Natural killer cell (primary cell): ENCODE results near the gene KIAA1671. TPM values are rescaled to one million over a fixed set of nuclear protein-coding genes. Genes with fewer than 3 reads are reported as not detected.

Source experiments
- ATAC-seq, 3 donors: fragments of 150-1000 bp in 2 of 3; fragments of 200-7000 bp in 1 of 3; cut with Tn5 transposase; 1 replicate in 1 of 3; 2 replicates in 2 of 3; pipeline ENCODE4 v1.10.0; 2021; ENCODE audit warnings: mild to moderate bottlenecking in 2 of 3, moderate library complexity in 2 of 3
- DNase-seq, 2 donors: peaks; one replicate each; pipeline versions ENCODE4 v3.0.0 to v3.0.0-alpha.2; 2013 to 2021; ENCODE audit warnings: mixed read lengths in 1 of 2
- H3K27ac ChIP-seq: one replicate; pipeline ENCODE4 v1.5.1; 2013; ENCODE audit warnings: mild to moderate bottlenecking, low read length
- H3K27me3 ChIP-seq: one replicate; pipeline ENCODE4 v1.6.1; 2013; ENCODE audit warnings: low read length; ENCODE audit not compliant: control insufficient read depth, insufficient read depth
- H3K36me3 ChIP-seq: one replicate; pipeline ENCODE4 v1.6.1; 2013; ENCODE audit warnings: low read length; ENCODE audit not compliant: control insufficient read depth, insufficient read depth
- H3K4me1 ChIP-seq: one replicate; pipeline ENCODE4 v1.6.1; 2013; ENCODE audit warnings: low read length; ENCODE audit not compliant: control insufficient read depth, insufficient read depth
- H3K4me3 ChIP-seq: one replicate; pipeline ENCODE4 v1.5.1; 2013; ENCODE audit warnings: low read length
- H3K9me3 ChIP-seq: one replicate; pipeline ENCODE4 v1.6.1; 2013; ENCODE audit warnings: low read length; ENCODE audit not compliant: control insufficient read depth, insufficient read depth
- H3K27ac Mint-ChIP-seq, 2 donors: one replicate each; pipeline ENCODE4 v1.8.0; 2022; ENCODE audit warnings: mild to moderate bottlenecking in 2 of 2, mixed read lengths in 2 of 2, moderate library complexity in 1 of 2
- H3K27me3 Mint-ChIP-seq, 2 donors: one replicate each; pipeline ENCODE4 v1.8.0; 2022; ENCODE audit warnings: low read depth in 2 of 2, mixed read lengths in 2 of 2
- H3K36me3 Mint-ChIP-seq: one replicate; pipeline ENCODE4 v1.8.0; 2022; ENCODE audit warnings: mixed read lengths
- H3K4me1 Mint-ChIP-seq, 2 donors: one replicate each; pipeline ENCODE4 v1.8.0; 2022; ENCODE audit warnings: mixed read lengths in 2 of 2
- H3K4me3 Mint-ChIP-seq: one replicate; pipeline ENCODE4 v1.8.0; 2022; ENCODE audit warnings: mild to moderate bottlenecking, moderate library complexity, mixed read lengths
- H3K9me3 Mint-ChIP-seq, 2 donors: one replicate each; pipeline ENCODE4 v1.8.0; 2022; ENCODE audit warnings: mixed read lengths in 2 of 2
- WGBS: methylation state at CpG from one replicate; pipeline ENCODE4 v1.1.7; 2013; ENCODE audit warnings: missing lambda C conversion rate; ENCODE audit not compliant: insufficient coverage; 5-methylcytosine and 5-hydroxymethylcytosine counted together
- intact Hi-C: fragments of 100-400 bp; cut with micrococcal nuclease; formaldehyde crosslinking; loops from one replicate; pipeline ENCODE4 v1.14.2; 2022
- total RNA-seq, 4 donors: library from RNA; stranded (reverse); fragments of 120-200 nt in 1 of 4; gene quantifications; one replicate each; pipeline versions ENCODE4 v1.2.3 to v1.2.4, GENCODE V29; 2013 to 2022
- TF ChIP-seq, protein P1 (sequence below): fragments of 200-600 bp; IDR thresholded peaks from one replicate; pipeline ENCODE4 v1.8.0; 2022; ENCODE audit warnings: antibody characterized with exemption

Gene KIAA1671
- total RNA-seq, 3 donors from 2014 or later (not counting 1 experiment from before 2014, with no cell fraction given): 3.6 to 24.0 (median 7.3) TPM

DNA sequence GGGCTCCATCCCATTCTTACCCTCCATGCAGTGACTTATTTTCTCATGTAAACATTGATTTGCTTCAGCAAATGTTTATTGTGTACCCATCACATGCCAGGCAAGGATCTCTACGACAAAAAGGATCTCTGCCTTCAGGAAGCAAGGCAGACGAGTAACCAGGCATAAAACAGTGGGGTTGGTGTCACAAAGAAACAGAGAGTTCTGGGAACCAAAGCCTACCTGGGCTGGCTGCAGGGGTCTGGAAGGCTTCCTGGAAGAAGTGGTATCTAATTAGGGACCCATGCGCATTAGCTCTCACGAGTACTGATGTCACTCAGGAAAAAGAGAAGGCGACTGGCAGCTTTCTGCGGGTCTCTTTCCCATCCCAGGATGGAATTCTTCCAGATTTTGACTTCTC is 44.5 kb downstream of the KIAA1671 start:
- intact Hi-C loops: no loop called here
- Mint-ChIP-seq H3K36me3 (no peaks in the 10 kb centered on the region), H3K4me3 (no peak overlapping the region), H3K4me1 (peaks cover 23 to 24% of the 10 kb centered on the region in 2 donors), H3K27me3 (peaks cover 32 to 45% of the 10 kb centered on the region in 2 donors), H3K9me3 (no peaks in the 10 kb centered on the region), H3K27ac (no peak overlapping the region)
- Histone ChIP-seq H3K9me3 (peaks cover under 1% of the 10 kb centered on the region), H3K27me3 (peaks cover 2% of the 10 kb centered on the region), H3K4me1 (peaks cover 17% of the 10 kb centered on the region), H3K27ac (no peak overlapping the region), H3K36me3 (no peaks in the 10 kb centered on the region), H3K4me3 (no peak overlapping the region)
- TF ChIP-seq, protein P1, sequence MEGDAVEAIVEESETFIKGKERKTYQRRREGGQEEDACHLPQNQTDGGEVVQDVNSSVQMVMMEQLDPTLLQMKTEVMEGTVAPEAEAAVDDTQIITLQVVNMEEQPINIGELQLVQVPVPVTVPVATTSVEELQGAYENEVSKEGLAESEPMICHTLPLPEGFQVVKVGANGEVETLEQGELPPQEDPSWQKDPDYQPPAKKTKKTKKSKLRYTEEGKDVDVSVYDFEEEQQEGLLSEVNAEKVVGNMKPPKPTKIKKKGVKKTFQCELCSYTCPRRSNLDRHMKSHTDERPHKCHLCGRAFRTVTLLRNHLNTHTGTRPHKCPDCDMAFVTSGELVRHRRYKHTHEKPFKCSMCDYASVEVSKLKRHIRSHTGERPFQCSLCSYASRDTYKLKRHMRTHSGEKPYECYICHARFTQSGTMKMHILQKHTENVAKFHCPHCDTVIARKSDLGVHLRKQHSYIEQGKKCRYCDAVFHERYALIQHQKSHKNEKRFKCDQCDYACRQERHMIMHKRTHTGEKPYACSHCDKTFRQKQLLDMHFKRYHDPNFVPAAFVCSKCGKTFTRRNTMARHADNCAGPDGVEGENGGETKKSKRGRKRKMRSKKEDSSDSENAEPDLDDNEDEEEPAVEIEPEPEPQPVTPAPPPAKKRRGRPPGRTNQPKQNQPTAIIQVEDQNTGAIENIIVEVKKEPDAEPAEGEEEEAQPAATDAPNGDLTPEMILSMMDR: no peak
- ATAC-seq (no peak), DNase-seq (no peak)
- 90% methylated on average over 6 of the region's 6 CpGs for WGBS

DNA sequence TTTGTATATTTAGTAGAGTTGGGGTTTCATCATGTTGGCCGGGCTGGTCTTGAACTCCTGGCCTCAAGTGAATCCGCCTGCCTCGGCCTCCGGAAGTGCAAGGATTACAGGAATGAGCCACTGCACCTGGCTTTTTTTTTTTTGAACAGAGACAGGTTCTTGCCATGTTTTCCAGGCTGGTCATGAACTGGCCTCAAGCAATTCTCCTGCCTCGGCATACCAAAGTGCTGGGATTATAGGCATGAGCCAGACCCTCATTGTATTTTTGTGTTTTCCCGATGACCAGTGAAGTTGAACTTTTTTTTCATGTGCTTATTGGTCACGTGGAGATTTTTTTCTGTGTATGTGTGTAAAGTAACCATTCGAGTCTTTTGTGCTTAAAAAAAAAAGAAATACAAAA is 48.2 kb downstream of the KIAA1671 start:
- H3K27ac ChIP-seq: no peak overlapping the region
- 97% methylated on average over 7 of the region's 8 CpGs for WGBS
- intact Hi-C loops: no loop called here
- no peak overlapping the region for H3K4me3 ChIP-seq
- H3K36me3 ChIP-seq: no peaks in the 10 kb centered on the region
- Mint-ChIP-seq H3K4me3 (no peak overlapping the region), H3K27me3 (peaks cover 24 to 27% of the 10 kb centered on the region in 2 donors), H3K4me1 (peaks cover 18 to 20% of the 10 kb centered on the region in 2 donors), H3K27ac (no peak overlapping the region), H3K9me3 (no peaks in the 10 kb centered on the region), H3K36me3 (no peaks in the 10 kb centered on the region)
- peaks cover 21% of the 10 kb centered on the region for H3K4me1 ChIP-seq
- no peaks in the 10 kb centered on the region for H3K27me3 ChIP-seq
- peaks cover 10% of the 10 kb centered on the region for H3K9me3 ChIP-seq
- ATAC-seq (no peak), DNase-seq (no peak)
- TF ChIP-seq, protein P1: no peak

DNA sequence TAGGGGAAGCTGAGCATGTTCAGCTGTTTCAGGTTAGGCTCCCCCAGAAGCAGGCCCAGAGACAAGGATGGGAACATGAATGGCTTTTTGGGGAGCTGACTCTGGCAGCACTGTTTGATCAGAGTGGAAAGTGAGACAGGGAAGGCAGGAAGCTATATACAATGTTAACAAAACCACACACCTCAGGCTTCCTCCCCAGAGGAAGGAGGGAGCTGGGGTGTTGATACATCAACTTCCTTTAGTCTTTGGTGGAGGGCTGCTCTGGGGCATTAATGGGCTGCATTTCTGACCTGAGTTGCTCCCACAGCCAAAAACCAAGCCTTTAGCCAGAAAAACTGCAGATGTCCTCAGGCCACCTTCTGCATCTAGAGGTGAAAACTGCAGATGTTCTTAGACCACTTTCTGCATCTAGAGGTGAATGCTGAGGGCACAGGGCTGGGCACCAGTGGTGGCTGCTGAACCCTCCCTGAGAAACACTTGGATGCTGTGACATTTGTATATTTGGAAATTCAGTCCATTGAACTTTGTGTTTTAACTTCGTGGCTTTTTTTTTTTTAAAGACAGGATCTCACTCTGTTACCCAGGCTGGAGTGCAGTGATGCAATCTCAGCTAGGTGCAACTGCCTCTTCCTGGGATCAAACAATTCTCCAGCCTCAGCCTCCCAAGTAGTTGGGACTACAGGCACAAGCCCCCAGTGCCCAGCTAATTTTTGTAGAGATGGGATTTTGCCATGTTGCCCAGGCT is 49.9 kb downstream of the KIAA1671 start:
- peak in 1 of 2 donors; percentile 16 for DNase-seq

More for the DNA sequence above, 49.9 kb downstream of the KIAA1671 start:
- Mint-ChIP-seq H3K4me1 (peaks cover 18 to 20% of the 10 kb centered on the region in 2 donors), H3K27me3 (peaks cover 13 to 18% of the 10 kb centered on the region in 2 donors), H3K27ac (no peak overlapping the region), H3K4me3 (peak overlapping the region; percentile 70), H3K36me3 (no peaks in the 10 kb centered on the region), H3K9me3 (no peaks in the 10 kb centered on the region)
- H3K4me3 ChIP-seq: no peak overlapping the region
- intact Hi-C loops: no loop called here
- no peak overlapping the region for H3K27ac ChIP-seq
- TF ChIP-seq, protein P1: no peak
- H3K27me3 ChIP-seq: no peaks in the 10 kb centered on the region
- H3K9me3 ChIP-seq: peaks cover 10% of the 10 kb centered on the region
- no peaks in the 10 kb centered on the region for H3K36me3 ChIP-seq
- peak; percentile 44 to 83 (median 60) for ATAC-seq
- peaks cover 21% of the 10 kb centered on the region for H3K4me1 ChIP-seq
- 25% methylated on average over 1 of the region's 1 CpG for WGBS
